ENCODE measurements around the gene CPT1C. TPM values are rescaled to one million over a fixed set of nuclear protein-coding genes. Genes with fewer than 3 reads are reported as not detected.

The CPT1C gene
- polyA plus RNA-seq, 1 donor (not counting 4 experiments of a cell fraction or from before 2014, with no cell fraction given), result 0.41 TPM

GRCh38 chr19:49761625-49762311 is 70.9 kb downstream of the CPT1C start:
- Histone ChIP-seq H3K9me1 (ENCODE audit: control insufficient read depth, extremely low read depth, insufficient read depth, low read length) (no peaks in the 10 kb centered on the region), H3K4me3 (ENCODE audit: control insufficient read depth in 2 of 3, extremely low read depth in 1 of 3, insufficient read depth in 2 of 3, low read depth in 1 of 3, low read length in 3 of 3) (no peak overlapping the region), H2AFZ (ENCODE audit: control insufficient read depth, low read length) (peak overlapping the region; percentile 85), H3K9me3 (ENCODE audit: control insufficient read depth, low read depth, low read length) (no peaks in the 10 kb centered on the region), H3K9ac (ENCODE audit: control insufficient read depth, extremely low read depth, insufficient read depth, low read length) (no peak overlapping the region), H3K27me3 (ENCODE audit: control insufficient read depth, extremely low read depth, insufficient read depth, low read length) (no peaks in the 10 kb centered on the region), H3K27ac (ENCODE audit: control insufficient read depth, insufficient read depth, low read length) (no peak overlapping the region), H3K36me3 (ENCODE audit: control insufficient read depth in 2 of 2, extremely low read depth in 1 of 2, insufficient read depth in 2 of 2, low read length in 2 of 2) (no peaks in the 10 kb centered on the region), H4K20me1 (ENCODE audit: control insufficient read depth, extremely low read depth, insufficient read depth, low read length) (no peaks in the 10 kb centered on the region), H3K4me2 (ENCODE audit: control insufficient read depth, extremely low read depth, insufficient read depth, low read depth, low read length) (peak overlapping the region; percentile 20), H3K4me1 (ENCODE audit: control insufficient read depth, extremely low read depth, insufficient read depth, low read length) (peaks cover 21% of the 10 kb centered on the region), H3K79me2 (ENCODE audit: control insufficient read depth, insufficient read depth, low read length) (no peaks in the 10 kb centered on the region)
- DNase-seq (ENCODE audit: low read depth, low spot score) (no peak), FAIRE-seq (no peak)
- dilution Hi-C loops (cut with MboI; ENCODE audit: extremely low pct_ligation_motif_present, low sequenced_read_pairs), result no loop called here
- no peak for TF ChIP-seq EZH2 (IDR thresholded peaks at IDR 0.05; ENCODE audit: low read length)
- TF ChIP-seq CTCF (optimal IDR thresholded peaks at IDR 0.05 in 1 of 3, IDR thresholded peaks at IDR 0.05 in 1 of 3, conservative IDR thresholded peaks at IDR 0.05 in 1 of 3; ENCODE audit: extremely low read depth in 1 of 3, insufficient read depth in 2 of 3, low read length in 3 of 3), result peak in 1 of 3 experiments; percentile 60

GRCh38 chr19:49763230-49763629 is 72.3 kb downstream of the CPT1C start, which contains the start of gene TSKS:
Gene TSKS (minus strand): TSS chr19:49763306. CDS start chr19:49763247, 59 bp downstream.
- Histone ChIP-seq H3K27me3 (ENCODE audit: control insufficient read depth, extremely low read depth, insufficient read depth, low read length) (no peaks in the 10 kb centered on the region), H3K79me2 (ENCODE audit: control insufficient read depth, insufficient read depth, low read length) (peaks cover 11% of the 10 kb centered on the region), H3K27ac (ENCODE audit: control insufficient read depth, insufficient read depth, low read length) (no peak within 1 kb of the TSS), H3K9me3 (ENCODE audit: control insufficient read depth, low read depth, low read length) (no peaks in the 10 kb centered on the region), H2AFZ (ENCODE audit: control insufficient read depth, low read length) (peak within 1 kb of the TSS; percentile 85), H3K9me1 (ENCODE audit: control insufficient read depth, extremely low read depth, insufficient read depth, low read length) (no peaks in the 10 kb centered on the region), H4K20me1 (ENCODE audit: control insufficient read depth, extremely low read depth, insufficient read depth, low read length) (no peaks in the 10 kb centered on the region), H3K36me3 (ENCODE audit: control insufficient read depth in 2 of 2, extremely low read depth in 1 of 2, insufficient read depth in 2 of 2, low read length in 2 of 2) (no peaks in the 10 kb centered on the region), H3K4me3 (ENCODE audit: control insufficient read depth in 2 of 3, extremely low read depth in 1 of 3, insufficient read depth in 2 of 3, low read depth in 1 of 3, low read length in 3 of 3) (no peak within 1 kb of the TSS), H3K4me2 (ENCODE audit: control insufficient read depth, extremely low read depth, insufficient read depth, low read depth, low read length) (peak within 1 kb of the TSS; percentile 20), H3K4me1 (ENCODE audit: control insufficient read depth, extremely low read depth, insufficient read depth, low read length) (peaks cover 28% of the 10 kb centered on the region), H3K9ac (ENCODE audit: control insufficient read depth, extremely low read depth, insufficient read depth, low read length) (no peak within 1 kb of the TSS)
- FAIRE-seq (no peak), DNase-seq (ENCODE audit: low read depth, low spot score) (no peak)
- dilution Hi-C loops (cut with MboI; ENCODE audit: extremely low pct_ligation_motif_present, low sequenced_read_pairs), result no loop called here
- TF ChIP-seq EZH2 (IDR thresholded peaks at IDR 0.05; ENCODE audit: low read length) (no peak), CTCF (optimal IDR thresholded peaks at IDR 0.05 in 1 of 3, IDR thresholded peaks at IDR 0.05 in 1 of 3, conservative IDR thresholded peaks at IDR 0.05 in 1 of 3; ENCODE audit: extremely low read depth in 1 of 3, insufficient read depth in 2 of 3, low read length in 3 of 3) (no peak)

Small RNA genes within 50 kb of the gene (small RNA-seq; reads per million reads assigned to genes)
- 0 to 0.13 (median 0) reads per million in 3 experiments for gene MIR5088 (ENCODE audit: insufficient read length in 3 of 3, low read depth in 3 of 3, low replicate concordance in 1 of 3)

Other genes with a start within 250 kb of the CPT1C start
- gene SLC17A7, start 249.6 kb upstream of the CPT1C start, polyA plus RNA-seq, result 0.04 to 0.12 TPM (median 0.04 TPM) in 3 replicates
- gene PIH1D1, start 239.3 kb upstream of the CPT1C start, polyA plus RNA-seq, result 29.0 to 40.7 TPM (median 37.8 TPM) in 3 replicates
- gene ALDH16A1, start 237.9 kb upstream of the CPT1C start, polyA plus RNA-seq, result 7.1 to 12.2 TPM (median 9.8 TPM) in 3 replicates
- 0.80 to 1.7 TPM (median 1.3 TPM) in 3 replicates for gene FLT3LG, start 216.9 kb upstream of the CPT1C start, polyA plus RNA-seq
- 1,826 to 4,676 TPM (median 3,383 TPM) in 3 replicates for gene RPL13A, start 203.5 kb upstream of the CPT1C start, polyA plus RNA-seq
- gene RPS11, start 194.7 kb upstream of the CPT1C start, polyA plus RNA-seq, result 2,569 to 3,320 TPM (median 2,868 TPM) in 3 replicates
- 12.0 to 12.8 TPM (median 12.3 TPM) in 3 replicates for gene FCGRT, start 178.5 kb upstream of the CPT1C start, polyA plus RNA-seq
- 0.10 to 0.14 TPM in 2 of 3 replicates, not detected in the other for gene RCN3, start 163.1 kb upstream of the CPT1C start, polyA plus RNA-seq
- gene NOSIP, start 110.6 kb upstream of the CPT1C start, polyA plus RNA-seq, result 36.6 to 63.6 TPM (median 42.7 TPM) in 3 replicates
- 5.2 to 7.5 TPM (median 5.3 TPM) in 3 replicates for gene PRRG2, start 109.8 kb upstream of the CPT1C start, polyA plus RNA-seq
- 0.35 to 1.1 TPM (median 0.42 TPM) in 3 replicates for gene PRR12, start 99.9 kb upstream of the CPT1C start, polyA plus RNA-seq
- 98.1 to 184 TPM (median 154 TPM) in 3 replicates for gene RRAS, start 51.0 kb upstream of the CPT1C start, polyA plus RNA-seq
- 3.4 to 20.9 TPM (median 5.8 TPM) in 3 replicates for gene SCAF1, start 48.9 kb upstream of the CPT1C start, polyA plus RNA-seq
- gene IRF3, start 25.3 kb upstream of the CPT1C start, polyA plus RNA-seq, result 50.4 to 67.5 TPM (median 57.7 TPM) in 3 replicates
- gene BCL2L12, start 25.2 kb upstream of the CPT1C start, polyA plus RNA-seq, result 11.8 to 14.8 TPM (median 14.0 TPM) in 3 replicates
- 280 to 322 TPM (median 311 TPM) in 3 replicates for gene PRMT1, start 13.8 kb upstream of the CPT1C start, polyA plus RNA-seq
- 0.73 to 0.76 TPM (median 0.73 TPM) in 3 replicates for gene ADM5, start 1.5 kb upstream of the CPT1C start, polyA plus RNA-seq
- gene TSKS, start 72.2 kb downstream of the CPT1C start, polyA plus RNA-seq, result 1.3 to 2.2 TPM (median 1.9 TPM) in 3 replicates
- 36.7 to 67.7 TPM (median 52.7 TPM) in 3 replicates for gene AP2A1, start 75.9 kb downstream of the CPT1C start, polyA plus RNA-seq
- gene FUZ, start 122.2 kb downstream of the CPT1C start, polyA plus RNA-seq, result 2.6 to 4.7 TPM (median 3.7 TPM) in 3 replicates
- 12.5 to 37.0 TPM (median 13.9 TPM) in 3 replicates for gene MED25, start 127.2 kb downstream of the CPT1C start, polyA plus RNA-seq
- gene PTOV1, start 160.0 kb downstream of the CPT1C start, polyA plus RNA-seq, result 22.9 to 49.0 TPM (median 32.1 TPM) in 3 replicates
- 19.3 to 26.4 TPM (median 19.6 TPM) in 3 replicates for gene PNKP, start 176.5 kb downstream of the CPT1C start, polyA plus RNA-seq
- 27.2 to 43.8 TPM (median 28.8 TPM) in 3 replicates for gene AKT1S1, start 186.2 kb downstream of the CPT1C start, polyA plus RNA-seq
- 9.0 to 25.6 TPM (median 9.4 TPM) in 3 replicates for gene TBC1D17, start 186.6 kb downstream of the CPT1C start, polyA plus RNA-seq
- gene IL4I1, start 205.8 kb downstream of the CPT1C start, polyA plus RNA-seq, result 0.09 to 0.22 TPM (median 0.13 TPM) in 3 replicates
- 4.6 to 9.3 TPM (median 6.0 TPM) in 3 replicates for gene ATF5, start 238.1 kb downstream of the CPT1C start, polyA plus RNA-seq
- 10.1 to 16.6 TPM (median 12.9 TPM) in 3 replicates for gene NUP62, start 238.4 kb downstream of the CPT1C start, polyA plus RNA-seq

Data from keratinocyte (primary cell).